Fibroblast of skin of right biceps (primary cell): ENCODE data around the gene CAPN10.

Source experiments
- DNase-seq: peaks from one replicate; pipeline ENCODE4 v3.0.0-alpha.2; 2013

Gene CAPN10

GRCh38 chr2:240590681-240591111, 4.2 kb downstream of the CAPN10 start:
- no peak for DNase-seq

DNA sequence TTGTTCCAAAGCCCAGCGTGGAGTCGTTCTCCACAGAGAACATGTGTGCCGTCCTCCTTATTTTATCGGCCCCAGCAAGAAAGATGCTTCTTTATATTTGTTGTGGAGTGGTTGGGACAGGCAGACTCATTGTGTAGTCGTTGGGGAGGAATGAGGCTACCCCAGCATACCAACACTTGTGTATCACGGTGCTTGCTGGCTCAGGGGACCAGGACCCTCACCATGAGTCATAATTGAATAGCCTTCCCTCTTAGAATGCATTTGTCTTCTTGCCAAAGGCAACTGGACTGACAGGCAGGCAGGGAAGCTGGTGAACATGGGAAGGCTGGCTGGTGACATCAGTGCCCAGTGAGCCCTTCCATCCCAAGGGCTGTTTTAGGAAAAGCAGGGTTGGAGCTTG, 4.7 kb downstream of the CAPN10 start:
- peak; percentile 62 for DNase-seq

- no peak for DNase-seq
Measured at GRCh38 chr2:240591784-240592183, 5.2 kb downstream of the CAPN10 start.

GRCh38 chr2:240593026-240593702, 6.6 kb downstream of the CAPN10 start:
- DNase-seq, result no peak

DNA sequence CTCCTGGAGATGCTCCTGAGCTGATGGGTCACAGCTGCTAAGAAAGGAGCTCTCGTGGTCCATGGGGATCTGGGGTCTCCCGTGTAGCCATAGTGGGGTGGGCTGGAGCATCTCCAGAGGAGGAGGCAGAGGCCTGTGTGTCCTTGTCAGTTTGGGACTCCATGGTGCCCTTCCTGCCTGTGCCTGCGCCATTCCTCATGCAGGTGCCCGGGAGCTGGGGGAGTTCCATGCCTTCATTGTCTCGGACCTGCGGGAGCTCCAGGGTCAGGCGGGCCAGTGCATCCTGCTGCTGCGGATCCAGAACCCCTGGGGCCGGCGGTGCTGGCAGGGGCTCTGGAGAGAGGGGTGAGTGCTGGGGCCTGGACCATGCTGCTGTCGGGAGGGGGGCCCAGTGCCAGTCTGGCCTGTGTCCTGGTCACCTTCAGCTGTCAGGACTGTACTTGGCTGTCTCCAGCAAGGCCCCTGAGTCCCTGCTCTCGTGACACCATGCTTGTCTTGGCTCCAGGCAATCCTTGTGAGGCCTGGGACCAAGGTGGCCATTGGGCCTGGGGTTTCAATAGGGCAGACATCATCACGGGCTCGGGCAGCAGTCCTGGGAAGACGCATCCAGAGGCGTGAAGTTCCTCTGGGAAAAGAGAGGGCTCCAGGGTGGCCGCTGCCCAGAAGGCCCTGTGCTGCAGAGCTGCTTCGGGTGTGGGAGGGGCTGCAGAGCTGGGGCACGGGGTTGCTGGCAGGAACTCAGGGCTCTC, 7.3 kb downstream of the CAPN10 start:
- no peak for DNase-seq

- DNase-seq, result no peak
Measured at GRCh38 chr2:240594511-240595380, 8.2 kb downstream of the CAPN10 start.

DNA sequence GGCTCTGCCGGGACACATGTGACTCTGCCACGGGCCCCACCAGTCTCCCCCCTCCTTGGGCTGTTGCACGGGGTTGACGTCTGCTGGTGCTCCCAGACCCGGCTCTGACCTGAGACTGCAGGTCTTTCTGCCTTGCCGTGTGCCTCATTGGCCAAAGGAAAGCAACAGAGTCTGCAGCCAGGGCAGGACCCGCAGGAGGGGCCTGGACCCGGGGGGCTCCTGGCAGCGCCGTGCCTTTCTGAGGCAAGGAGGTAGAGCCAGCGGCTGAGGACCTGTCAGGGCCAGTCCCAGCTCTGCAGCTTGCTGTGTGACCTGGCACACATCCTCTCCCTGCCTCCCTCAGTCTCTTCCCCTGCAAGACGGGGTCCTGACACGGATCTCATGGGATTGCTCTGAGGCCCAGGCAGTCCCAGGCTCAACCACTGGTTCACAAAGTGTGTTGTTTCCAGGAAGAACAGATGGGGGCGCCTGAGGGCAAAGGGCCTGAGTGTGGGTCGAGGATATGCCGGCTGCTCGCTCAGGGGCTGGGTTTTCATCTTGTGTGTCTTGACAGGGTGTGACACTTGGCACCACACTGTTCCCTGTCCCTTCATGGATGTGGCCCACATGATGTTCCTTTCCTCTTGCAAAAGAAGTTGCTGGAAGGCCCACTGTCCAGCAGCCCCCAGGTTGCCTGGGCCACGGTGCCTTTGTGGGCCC, 9.0 kb downstream of the CAPN10 start:
- no peak for DNase-seq

DNA sequence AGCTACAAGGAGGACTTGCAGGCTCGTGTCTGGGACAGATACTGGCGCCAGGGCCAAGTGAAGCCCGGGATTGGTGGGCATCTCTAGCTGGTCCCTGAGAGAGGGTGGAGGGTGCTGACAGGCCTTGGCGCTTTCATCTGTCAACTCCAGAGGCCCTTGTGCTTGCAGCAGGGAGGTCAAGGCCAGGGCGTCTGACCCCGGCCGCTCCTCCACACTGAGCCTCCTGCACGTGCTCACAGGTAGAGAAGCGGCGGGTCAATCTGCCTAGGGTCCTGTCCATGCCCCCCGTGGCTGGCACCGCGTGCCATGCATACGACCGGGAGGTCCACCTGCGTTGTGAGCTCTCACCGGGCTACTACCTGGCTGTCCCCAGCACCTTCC, 9.5 kb downstream of the CAPN10 start:
- DNase-seq, result no peak

- DNase-seq, result no peak
Measured at GRCh38 chr2:240596491-240596931, 10.0 kb downstream of the CAPN10 start.

- DNase-seq, result no peak
Measured at GRCh38 chr2:240597054-240597418, 10.5 kb downstream of the CAPN10 start.

DNA sequence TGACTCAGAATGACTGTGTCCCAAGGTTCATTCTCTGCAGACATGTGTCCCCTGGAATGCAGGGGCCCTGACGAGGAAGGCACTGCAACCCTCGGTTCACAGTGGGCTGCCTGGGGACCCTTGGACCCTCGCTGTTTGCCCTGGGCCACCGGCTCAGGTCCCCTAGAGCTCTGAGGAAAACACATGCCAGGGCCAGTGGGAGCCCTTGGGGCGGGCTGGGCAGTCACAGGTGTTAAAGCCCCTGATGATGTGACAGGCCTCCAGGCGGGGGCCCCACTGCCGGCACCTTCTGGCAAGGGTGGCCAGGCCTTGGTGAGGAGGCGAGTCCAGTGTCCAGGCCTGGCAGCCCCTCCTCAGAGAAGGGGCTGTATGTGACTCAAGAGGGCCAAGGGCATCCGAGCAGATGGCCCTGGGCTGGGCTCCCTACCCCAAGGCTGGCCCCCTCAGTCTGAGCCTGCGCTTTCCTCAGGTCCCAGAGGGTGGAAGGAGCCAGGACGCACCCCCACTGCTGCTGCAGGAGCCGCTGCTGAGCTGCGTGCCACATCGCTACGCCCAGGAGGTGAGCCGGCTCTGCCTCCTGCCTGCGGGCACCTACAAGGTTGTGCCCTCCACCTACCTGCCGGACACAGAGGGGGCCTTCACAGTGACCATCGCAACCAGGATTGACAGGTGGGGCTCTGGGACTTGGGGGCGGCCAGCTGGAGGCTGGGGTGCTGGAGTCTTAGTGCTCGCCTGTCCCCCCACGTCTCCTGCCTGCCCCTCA, 11.1 kb downstream of the CAPN10 start:
- no peak for DNase-seq

DNA sequence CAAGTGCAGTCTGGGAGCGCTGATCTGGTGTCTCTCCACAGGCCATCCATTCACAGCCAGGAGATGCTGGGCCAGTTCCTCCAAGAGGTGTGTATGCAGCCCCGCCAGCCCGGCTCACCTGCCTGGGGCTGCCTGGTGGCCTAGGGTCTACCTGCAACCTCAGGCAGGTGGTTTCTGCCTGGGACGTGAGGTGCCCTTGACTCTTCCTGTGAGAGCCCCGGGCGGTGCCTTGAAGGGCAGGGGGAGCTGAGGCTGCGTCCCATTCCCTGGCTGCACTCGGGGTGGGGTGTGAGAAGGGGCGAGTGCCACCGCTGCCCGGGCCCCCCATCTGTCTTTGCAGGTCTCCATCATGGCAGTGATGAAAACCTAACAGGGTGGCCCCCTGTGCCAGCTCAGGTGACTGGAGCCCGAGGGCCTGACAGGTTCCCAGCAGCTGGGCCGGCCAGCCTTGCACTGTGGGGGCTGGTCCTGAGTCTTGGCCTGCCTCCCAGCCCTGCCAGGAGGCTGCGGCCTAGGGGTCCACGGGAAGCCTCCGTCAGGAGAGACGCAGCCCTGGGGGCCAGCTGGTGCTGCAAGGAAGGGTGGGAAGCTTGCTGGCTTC, 11.9 kb downstream of the CAPN10 start:
- no peak for DNase-seq

DNA sequence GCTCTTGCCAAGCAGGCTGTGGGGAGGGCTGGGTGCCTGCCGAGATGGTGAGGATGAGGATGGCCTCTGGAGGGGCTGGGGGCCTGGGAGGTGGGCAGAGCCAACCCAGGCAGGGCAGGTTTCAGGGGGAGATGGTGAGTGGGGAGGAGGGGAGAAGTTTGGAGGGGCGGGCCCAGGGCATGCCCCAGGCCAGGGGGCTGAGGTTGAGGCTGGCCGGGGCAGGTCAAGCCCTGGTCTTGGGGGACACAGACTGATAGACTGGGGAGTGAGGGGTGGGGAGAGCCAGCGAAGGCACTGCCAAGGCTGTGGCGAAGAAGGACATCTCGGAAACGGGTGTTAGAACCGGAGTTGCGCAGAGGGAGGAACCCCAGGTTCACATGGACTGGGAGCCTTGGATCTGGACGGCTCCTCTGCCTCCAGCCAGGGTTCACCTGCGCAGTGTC, 12.6 kb downstream of the CAPN10 start:
- DNase-seq, result no peak

GRCh38 chr2:240600451-240600961, 14.0 kb downstream of the CAPN10 start:
- no peak for DNase-seq

- DNase-seq, result no peak
Measured at GRCh38 chr2:240601061-240601830, 14.7 kb downstream of the CAPN10 start.

DNA sequence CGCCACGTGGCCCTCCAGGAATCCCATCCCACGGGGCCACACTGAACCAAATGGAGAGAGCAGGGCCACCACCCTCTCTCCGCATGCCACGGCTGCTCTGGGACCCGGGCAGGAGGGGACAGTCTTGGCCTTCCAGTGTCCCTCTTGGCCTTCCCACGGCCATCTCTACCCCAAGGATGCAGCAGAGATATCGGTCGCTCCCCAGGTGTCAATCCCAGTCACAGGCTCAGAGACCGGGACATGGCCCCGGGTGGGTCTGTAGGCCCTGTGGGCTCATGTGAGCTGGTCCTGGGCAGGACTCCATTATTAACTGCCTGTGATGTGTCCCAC, 15.3 kb downstream of the CAPN10 start:
- no peak for DNase-seq

- DNase-seq, result no peak
Measured at GRCh38 chr2:240602266-240603050, 15.9 kb downstream of the CAPN10 start.

GRCh38 chr2:240603081-240603835, 16.7 kb downstream of the CAPN10 start:
- DNase-seq, result no peak

- no peak for DNase-seq
Measured at GRCh38 chr2:240603846-240604245, 17.3 kb downstream of the CAPN10 start.
